ENCODE data around the gene RNF220. TPM values are rescaled to one million over a fixed set of nuclear protein-coding genes. Genes with fewer than 3 reads are reported as not detected.

Gene RNF220
- total RNA-seq, 4 donors from 2014 or later = 116 to 140 (median 123) TPM

GRCh38 chr1:44549510-44549909 is 144.5 kb downstream of the RNF220 start:
- no peak for DNase-seq (ENCODE audit: low spot score in 2 of 2)
- WGBS, 2 donors = 73 to 74% methylated on average over 5 of the region's 5 CpGs
- TF ChIP-seq, protein P1, sequence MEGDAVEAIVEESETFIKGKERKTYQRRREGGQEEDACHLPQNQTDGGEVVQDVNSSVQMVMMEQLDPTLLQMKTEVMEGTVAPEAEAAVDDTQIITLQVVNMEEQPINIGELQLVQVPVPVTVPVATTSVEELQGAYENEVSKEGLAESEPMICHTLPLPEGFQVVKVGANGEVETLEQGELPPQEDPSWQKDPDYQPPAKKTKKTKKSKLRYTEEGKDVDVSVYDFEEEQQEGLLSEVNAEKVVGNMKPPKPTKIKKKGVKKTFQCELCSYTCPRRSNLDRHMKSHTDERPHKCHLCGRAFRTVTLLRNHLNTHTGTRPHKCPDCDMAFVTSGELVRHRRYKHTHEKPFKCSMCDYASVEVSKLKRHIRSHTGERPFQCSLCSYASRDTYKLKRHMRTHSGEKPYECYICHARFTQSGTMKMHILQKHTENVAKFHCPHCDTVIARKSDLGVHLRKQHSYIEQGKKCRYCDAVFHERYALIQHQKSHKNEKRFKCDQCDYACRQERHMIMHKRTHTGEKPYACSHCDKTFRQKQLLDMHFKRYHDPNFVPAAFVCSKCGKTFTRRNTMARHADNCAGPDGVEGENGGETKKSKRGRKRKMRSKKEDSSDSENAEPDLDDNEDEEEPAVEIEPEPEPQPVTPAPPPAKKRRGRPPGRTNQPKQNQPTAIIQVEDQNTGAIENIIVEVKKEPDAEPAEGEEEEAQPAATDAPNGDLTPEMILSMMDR (IDR thresholded peaks at IDR 0.05) = no peak
- TF ChIP-seq POLR2A (IDR thresholded peaks at IDR 0.05) = no peak
- intact Hi-C loops (cut with DNase I; ENCODE audit: low total_unique reads) = no loop called here
- no peak overlapping the region for H3K4me3 ChIP-seq (ENCODE audit: low read depth, poor library complexity, severe bottlenecking)

GRCh38 chr1:44553127-44553758 is 148.2 kb downstream of the RNF220 start:
- TF ChIP-seq, protein P1 (IDR thresholded peaks at IDR 0.05) = no peak
- TF ChIP-seq POLR2A (IDR thresholded peaks at IDR 0.05) = no peak
- no peak for DNase-seq (ENCODE audit: low spot score in 2 of 2)
- intact Hi-C loops (cut with DNase I; ENCODE audit: low total_unique reads) = no loop called here
- 59 to 69% methylated on average over 3 of the region's 3 CpGs for WGBS, 2 donors
- H3K4me3 ChIP-seq (ENCODE audit: low read depth, poor library complexity, severe bottlenecking) = no peak overlapping the region

DNA sequence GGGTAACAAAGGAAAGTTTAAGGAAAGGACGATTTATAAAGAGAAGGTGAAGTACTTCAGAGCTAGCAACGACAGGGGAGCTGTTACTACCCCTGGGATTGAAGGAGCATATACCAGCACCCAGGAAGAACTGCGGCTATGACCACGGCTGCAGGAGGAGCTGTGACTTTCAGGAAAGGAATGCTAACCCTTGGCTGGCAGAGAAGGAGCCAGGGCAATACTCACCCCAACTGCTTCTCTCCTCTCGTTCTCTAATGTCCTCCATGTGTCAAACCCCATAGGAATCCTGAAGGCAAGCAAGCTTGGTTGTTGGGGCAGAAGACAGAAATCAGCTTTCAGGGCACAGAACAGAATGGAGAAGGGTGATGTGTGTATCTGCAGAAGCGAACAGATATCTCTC is 148.7 kb downstream of the RNF220 start:
- WGBS, 2 donors = 62 to 71% methylated on average over 6 of the region's 6 CpGs
- no peak for TF ChIP-seq POLR2A (IDR thresholded peaks at IDR 0.05)
- TF ChIP-seq, protein P1 (IDR thresholded peaks at IDR 0.05) = no peak

DNA sequence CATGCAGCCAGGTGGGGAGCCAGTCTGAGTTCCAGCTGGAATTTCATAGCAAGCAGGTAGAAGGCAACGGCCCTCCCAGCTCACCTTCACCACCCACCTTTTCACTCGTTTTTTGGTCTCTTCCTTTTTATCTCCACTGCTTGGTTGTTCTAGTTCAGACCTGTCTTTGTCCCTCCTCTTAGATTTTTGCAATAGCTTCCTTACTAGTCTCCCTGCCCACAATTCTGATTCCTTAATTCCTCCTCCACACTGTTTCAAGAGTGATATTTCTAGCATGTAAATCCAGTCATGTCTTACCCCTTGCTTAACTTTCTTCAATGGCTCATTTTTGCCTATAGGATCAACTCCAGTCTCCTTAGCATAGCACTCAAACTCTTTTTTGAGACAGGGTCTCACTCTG is 149.7 kb downstream of the RNF220 start:
- intact Hi-C loops (cut with DNase I; ENCODE audit: low total_unique reads) = no loop called here
- TF ChIP-seq POLR2A (IDR thresholded peaks at IDR 0.05) = no peak
- TF ChIP-seq, protein P1 (IDR thresholded peaks at IDR 0.05) = no peak
- DNase-seq (ENCODE audit: low spot score in 2 of 2) = no peak
- WGBS, 2 donors = 43 to 45% methylated on average over 2 of the region's 2 CpGs
- no peak overlapping the region for H3K4me3 ChIP-seq (ENCODE audit: low read depth, poor library complexity, severe bottlenecking)

More for the DNA sequence above, 148.7 kb downstream of the RNF220 start:
- H3K4me3 ChIP-seq (ENCODE audit: low read depth, poor library complexity, severe bottlenecking) = no peak overlapping the region
- DNase-seq (ENCODE audit: low spot score in 2 of 2) = no peak
- intact Hi-C loops (cut with DNase I; ENCODE audit: low total_unique reads) = no loop called here

DNA sequence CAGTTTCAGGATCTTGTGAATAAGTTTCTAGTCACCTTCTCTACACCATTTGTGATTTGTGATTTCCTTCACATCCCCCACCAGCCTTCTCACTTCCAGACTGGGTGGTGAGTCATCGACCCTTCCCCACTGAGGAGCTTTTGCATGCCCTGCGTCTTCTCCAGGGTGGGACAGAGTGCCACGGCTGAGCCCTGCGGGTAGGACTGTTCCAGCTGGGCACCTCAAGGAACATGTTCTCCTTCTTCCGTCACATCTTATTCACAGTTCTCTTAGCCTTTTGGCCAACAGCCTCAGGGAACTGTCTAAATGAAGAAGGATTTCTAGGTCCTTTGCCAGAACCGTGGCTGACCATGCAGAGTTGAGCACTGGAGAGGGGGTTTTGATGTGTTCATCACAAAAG is 152.7 kb downstream of the RNF220 start:
- WGBS, 2 donors = 60 to 64% methylated on average over 6 of the region's 6 CpGs
- no peak for DNase-seq (ENCODE audit: low spot score in 2 of 2)
- TF ChIP-seq, protein P1 (IDR thresholded peaks at IDR 0.05) = no peak
- TF ChIP-seq POLR2A (IDR thresholded peaks at IDR 0.05) = no peak
- no peak overlapping the region for H3K4me3 ChIP-seq (ENCODE audit: low read depth, poor library complexity, severe bottlenecking)
- intact Hi-C loops (cut with DNase I; ENCODE audit: low total_unique reads) = no loop called here

DNA sequence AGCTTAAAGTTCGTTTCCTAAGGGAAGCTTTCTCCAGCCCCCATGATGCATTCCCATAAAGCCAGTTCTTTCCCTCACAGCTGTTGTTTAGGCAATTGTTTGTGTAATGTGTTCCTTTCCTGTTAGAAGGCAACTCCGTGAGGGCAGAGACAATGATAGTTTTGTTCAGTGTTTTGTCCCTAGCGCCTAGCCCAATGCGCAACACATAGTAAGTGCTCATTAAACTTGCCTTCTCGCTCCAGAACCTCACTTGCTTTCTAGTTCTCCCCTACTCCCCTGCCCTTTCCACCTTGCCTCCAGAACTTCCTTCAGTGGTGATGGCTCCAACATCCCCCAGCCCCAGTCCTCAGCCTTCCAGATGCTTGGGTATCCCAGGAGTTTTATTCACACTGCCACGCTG is 153.8 kb downstream of the RNF220 start:
- no peak overlapping the region for H3K4me3 ChIP-seq (ENCODE audit: low read depth, poor library complexity, severe bottlenecking)
- intact Hi-C loops (cut with DNase I; ENCODE audit: low total_unique reads) = no loop called here
- WGBS, 2 donors = 70 to 71% methylated on average over 6 of the region's 6 CpGs
- no peak for TF ChIP-seq POLR2A (IDR thresholded peaks at IDR 0.05)
- TF ChIP-seq, protein P1 (IDR thresholded peaks at IDR 0.05) = no peak
- DNase-seq (ENCODE audit: low spot score in 2 of 2) = no peak
